NCI-H146 (cell line): ENCODE results near the gene STX1A.
"Not testable (repeated sequence)": the region's sequence is repeated elsewhere in the genome, so short reads cannot be mapped to it uniquely, and the experiment has no call there.

Experiments
- DNase-seq: peaks from one replicate; lab custom pipeline; 2025; lab: John Stamatoyannopoulos, UW

Gene STX1A

DNA sequence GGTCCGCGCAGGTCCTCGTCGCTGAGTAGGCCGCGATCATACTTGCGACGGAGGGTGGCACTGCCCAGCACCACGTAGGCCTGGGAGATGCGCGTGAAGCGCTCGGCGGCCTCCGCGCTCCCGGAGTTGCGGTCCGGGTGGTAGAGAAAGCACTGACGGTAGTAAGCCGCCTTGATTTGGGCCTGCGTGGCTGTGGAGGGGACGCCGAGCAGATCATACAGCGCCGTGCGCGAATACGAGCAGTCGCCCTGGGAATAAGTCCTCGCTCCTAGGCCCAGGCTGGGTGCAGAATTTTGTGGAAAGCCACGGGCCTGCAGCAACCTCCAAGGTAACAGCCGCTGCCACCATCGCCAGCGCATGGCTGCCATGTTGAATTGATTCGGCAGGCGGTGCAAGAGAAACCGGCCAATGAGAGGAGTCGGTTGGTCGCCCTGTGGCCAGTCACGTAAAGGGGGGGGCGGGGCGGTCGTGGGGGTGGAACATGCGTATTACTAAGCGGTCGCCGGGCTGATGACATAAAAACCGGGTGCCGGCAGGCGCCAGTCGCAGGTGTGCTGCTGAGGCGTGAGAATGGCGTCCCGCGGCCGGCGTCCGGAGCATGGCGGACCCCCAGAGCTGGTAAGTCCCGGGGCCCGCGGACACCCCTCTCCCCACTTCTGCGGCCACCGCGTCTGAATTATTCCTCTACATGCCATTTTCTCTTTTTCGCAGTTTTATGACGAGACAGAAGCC is 36.2 kb downstream of the STX1A start, which contains the start of the genes BUD23 and DNAJC30:
BUD23 (plus strand) TSS at position 542 of the 732 bp plus-strand sequence; CDS start at position 571, 29 bp downstream.
DNAJC30 (minus strand) TSS at position 398 of the 732 bp plus-strand sequence; CDS start at position 368, 30 bp downstream.
- DNase-seq: peak; percentile 98

DNA sequence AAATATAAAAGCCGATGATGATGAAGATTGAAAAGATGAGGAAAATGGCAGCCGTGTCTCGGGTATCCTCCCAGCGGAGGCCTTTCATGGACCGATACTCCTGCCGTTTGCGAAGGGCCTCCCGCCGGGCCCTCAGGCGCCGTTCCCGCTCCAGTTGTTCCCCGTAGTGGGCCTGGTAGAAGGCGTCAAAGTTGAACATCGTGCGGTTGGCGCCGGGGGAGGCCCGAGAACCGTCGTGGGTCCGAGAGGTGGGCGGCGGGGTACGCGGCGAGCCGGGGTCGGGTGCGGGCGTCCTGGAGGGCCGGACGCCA is 36.8 kb downstream of the STX1A start:
- no peak for DNase-seq

DNA sequence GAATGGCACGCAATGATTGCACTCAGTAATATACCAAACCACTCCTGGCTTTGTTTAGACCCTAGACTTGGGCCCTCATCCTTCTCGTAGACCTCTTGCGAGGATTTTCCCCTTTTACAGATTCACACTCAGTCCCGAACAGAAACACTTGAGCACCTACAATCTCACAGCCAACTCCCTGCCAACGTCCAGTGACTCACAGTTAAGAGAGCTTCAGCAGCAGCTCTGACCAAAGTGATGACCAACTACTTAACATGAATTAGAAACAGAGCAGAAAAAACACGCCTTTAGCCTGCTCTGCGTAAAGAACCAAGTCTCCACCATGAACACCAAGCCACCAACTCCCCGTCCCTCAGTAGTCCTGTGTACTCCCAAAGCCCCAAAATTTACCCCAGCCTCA is 38.4 kb downstream of the STX1A start:
- no peak for DNase-seq

DNA sequence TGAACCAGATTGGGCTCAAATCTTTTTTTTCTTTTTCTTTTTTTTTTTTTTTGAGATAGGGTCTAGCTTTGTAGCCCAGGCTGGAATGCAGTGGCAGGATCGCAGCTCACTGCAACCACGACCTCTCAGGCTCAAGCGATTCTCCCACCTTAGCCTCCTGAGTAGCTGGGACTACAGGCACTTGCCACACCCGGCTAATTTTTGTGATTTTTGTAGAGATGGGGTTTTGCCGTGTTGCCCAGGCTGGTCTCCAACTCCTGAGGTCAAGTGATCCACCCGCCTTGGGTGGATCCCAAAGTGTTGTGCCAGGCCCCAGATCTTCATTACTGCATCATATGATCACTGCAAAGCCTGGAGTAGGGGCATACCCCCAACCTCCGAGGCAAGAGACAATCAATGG is 39.0 kb downstream of the STX1A start:
- no peak for DNase-seq

DNA sequence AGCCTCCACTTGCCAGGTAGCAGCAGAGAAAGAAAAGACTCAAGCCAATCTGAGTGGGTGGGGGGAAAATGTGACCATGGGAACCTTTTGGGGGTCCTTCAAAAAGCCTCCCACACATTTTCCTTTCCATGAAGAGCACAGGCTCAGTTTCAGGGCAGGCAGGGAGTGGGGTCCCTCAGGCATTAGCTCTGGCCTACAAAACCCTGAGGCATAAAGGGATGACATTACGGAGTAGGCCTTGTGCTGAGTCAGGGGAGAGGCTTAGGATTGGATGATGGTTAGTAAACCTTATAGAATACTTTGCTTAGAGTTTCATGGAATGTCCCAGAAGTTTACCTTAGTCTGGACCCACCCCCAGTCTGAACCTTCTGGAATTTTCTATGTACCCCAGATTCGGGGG is 39.8 kb downstream of the STX1A start:
- DNase-seq: no peak

DNA sequence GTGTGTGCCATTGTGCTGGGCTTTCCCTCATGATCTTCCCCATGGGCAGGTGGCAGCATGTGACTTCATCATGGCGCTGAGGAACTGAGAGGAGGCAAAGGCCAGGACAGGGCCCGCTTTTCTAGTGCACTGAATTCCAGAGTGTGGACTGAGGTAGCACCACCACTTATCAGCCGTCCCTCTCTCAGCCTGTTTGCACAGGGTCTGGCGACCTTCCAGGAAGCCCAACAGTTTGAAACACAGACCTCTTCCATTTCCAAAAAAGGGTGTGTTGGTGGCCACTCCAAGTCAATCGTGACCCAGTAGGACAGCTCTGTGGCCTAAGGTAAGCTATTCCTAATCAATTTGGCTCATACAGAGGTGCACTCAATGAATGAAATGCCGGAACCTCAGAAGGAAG is 40.6 kb downstream of the STX1A start:
- DNase-seq: no peak

DNA sequence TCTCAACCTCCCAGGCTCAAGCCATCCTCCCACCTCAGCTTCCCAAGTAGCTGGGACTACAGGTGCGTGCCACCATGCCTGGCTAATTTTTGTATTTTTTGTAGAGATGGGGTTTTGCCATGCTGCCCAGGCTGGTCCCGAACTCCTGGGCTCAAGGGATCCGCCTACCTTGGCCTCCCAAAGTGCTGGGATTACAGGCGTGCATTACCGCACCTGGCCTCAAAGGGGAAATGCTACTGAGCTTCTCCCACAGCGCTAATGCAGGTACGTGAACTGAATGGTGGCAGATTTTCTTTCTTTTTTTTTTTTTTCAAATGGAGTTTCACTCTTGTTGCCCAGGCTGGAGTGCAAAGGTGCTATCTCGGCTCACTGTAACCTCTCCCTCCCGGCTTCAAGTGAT is 43.4 kb downstream of the STX1A start:
- not testable (repeated sequence) for DNase-seq

DNA sequence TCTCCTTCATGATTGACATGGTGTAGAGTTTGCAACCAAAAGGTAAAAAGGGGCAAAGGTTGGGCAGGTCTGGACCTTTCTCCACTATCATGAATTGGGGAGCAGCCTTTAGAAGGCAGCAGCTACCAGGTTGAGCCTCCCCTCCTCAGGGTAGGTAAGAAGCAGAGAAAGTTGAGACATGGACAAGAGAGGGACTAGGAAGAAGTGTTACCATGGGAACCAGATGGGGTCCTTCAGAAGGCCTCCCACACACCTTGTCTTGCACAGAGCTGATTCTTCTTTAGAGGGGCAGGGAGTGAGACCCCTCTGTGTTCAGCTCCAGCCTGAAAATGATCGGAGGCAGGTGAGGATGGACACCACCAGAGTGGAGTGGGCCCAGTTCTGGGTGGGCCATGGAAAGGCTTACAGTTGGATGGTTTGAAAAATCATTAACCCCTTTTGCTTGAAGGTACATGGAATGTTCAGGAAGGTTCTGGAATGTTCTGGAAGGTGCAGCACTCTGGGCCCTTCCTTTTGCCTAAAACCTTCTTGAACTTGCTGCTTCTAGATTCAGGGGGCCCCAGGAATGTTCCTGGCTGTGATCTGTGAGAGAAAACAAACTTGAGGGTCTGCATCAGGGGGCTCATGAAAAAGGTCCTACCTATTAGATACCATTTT is 44.9 kb downstream of the STX1A start:
- DNase-seq: no peak

DNA sequence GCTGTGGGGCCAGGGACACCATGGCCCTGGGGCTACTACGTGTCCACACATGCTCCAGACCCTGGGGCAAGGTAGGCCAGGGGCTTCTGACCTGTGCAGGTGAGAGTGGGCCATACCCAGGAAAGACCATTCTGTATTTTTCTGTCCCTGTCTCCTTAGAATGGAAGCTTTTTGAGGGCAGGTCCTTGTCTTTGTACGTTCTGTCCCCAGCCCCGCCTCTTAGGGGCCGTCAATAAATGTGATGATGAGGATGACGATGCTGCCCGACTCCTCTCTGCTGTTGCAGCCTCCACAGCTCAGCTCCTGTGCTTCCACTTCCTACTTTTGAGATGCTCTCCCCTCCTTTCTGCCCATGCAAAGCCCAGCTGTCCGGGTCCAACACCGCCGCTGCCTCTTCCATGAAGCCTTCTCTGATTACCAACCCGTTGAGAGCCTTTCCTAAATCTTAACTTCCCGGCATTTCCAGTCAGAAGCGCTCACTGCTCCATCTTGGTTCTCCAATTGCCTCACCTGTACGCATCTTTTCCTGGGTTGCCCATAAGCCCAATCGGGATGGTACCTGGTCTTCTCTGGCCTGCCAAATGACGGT is 47.5 kb downstream of the STX1A start:
- no peak for DNase-seq

DNA sequence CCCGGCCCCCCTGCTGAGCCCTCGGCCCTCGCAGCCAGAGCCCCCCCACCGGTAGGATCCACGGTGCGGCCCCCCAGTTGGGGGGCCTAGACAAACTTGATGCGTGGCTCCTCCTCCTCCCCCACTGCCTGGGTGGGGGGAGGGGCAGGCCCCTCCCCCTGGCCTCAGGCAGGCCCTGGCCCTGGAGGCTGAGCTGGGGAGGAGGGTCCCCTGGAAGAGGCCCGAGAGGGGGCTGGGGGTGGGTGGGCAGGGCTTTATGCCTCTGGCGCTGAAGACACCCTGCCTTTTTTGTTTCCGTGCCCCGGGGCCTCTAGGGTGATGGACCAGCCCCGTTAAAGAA is 48.2 kb downstream of the STX1A start:
- no peak for DNase-seq

DNA sequence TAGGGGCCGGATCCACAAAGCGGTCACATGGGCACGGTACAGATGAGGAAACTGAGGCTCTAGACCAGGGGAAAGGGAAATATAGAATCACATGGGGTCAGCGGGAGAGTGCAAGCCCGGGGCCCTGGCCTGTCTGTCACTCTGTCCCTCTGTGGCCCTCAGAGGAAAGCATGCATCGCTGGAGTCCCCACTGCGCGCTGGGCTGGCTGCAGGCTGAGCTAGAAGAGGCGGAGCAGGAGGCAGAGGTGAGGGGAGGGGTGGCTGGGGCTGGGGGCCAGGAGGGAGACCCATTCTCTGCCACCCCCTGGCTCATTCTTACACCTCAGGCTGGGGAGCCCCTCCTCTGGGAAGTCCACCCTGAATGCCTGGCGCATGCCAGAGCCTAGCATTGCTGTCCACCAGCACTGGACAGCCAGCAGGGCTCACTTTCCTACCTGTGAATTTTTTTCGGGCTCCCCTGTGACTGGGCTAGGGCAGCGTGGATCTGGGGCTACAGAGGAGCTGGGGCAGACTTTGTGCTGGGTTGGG is 49.5 kb downstream of the STX1A start:
- no peak for DNase-seq

DNA sequence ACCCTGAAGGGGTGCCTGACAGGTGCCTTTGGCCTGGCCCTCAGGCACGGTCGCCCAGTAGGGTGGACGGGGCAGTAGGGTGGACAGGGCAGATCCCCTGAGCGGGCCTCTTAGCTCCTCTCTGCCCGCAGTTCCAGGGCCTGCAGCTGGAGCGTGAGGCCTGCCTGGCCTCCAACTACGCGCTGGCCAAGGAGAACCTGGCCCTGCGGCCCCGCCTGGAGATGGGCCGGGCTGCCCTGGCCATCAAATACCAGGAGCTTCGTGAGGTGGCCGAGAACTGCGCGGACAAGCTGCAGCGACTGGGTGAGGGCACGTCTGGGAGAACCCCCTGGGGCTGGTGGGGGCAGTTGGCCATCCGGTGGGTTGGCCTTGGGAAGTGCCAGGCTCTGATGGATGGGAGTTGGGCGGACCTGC is 50.2 kb downstream of the STX1A start:
- DNase-seq: no peak

DNA sequence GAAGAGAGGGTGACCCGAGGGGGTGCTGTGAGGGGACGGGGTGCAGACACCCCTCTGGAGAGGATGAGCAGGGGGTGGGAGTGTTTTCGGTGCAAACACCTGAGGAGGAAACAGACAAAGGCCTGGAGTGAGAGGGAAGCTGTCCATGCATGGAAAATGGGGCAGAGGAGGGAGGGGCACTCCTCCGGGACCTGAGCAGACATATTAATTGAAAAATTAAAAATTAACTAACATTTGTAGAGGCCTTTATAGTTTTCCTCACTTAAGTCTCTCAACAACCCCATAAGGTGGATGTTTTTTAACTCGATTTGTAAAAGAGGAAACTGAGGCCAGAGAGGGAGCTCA is 50.6 kb downstream of the STX1A start:
- no peak for DNase-seq

DNA sequence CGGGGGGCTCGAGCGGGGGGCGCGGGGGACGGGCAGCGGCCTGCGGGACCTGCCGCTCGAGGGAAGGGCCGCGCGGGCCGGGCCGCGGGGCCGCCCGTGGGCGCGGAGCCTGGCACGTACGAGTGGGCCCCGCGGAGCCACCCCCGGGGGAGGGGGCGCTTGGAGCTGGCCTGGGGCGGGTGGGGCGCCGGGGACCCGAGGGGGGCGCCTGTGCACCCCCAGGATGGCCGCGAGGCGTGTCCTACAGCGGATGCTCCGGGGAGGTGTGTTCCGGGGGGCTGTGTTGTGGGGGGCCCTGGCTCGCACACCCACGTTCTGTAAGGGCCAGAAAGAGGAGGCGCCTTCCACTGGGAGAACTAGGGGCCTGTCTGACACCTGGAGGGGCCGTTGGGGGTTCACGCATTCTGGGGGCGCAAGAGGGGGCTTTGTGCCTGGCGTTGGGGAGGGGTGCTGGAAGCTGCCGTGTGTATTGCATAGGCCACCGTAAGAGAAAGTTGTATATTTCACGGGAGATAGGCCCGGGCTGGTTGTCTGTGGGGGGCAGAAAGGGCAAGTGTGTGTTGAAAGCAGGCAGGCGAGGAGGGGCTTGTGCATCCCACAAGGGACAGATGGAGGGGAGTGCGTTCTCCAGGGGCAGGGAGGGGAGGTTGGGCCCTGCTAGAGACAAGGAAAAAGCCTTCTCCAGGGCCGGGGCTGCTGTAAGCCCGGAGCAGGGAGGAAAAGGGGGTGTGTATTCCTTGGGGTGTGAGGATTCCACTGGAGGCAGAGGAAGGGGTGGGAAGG is 51.2 kb downstream of the STX1A start:
- DNase-seq: peak; percentile 18

DNA sequence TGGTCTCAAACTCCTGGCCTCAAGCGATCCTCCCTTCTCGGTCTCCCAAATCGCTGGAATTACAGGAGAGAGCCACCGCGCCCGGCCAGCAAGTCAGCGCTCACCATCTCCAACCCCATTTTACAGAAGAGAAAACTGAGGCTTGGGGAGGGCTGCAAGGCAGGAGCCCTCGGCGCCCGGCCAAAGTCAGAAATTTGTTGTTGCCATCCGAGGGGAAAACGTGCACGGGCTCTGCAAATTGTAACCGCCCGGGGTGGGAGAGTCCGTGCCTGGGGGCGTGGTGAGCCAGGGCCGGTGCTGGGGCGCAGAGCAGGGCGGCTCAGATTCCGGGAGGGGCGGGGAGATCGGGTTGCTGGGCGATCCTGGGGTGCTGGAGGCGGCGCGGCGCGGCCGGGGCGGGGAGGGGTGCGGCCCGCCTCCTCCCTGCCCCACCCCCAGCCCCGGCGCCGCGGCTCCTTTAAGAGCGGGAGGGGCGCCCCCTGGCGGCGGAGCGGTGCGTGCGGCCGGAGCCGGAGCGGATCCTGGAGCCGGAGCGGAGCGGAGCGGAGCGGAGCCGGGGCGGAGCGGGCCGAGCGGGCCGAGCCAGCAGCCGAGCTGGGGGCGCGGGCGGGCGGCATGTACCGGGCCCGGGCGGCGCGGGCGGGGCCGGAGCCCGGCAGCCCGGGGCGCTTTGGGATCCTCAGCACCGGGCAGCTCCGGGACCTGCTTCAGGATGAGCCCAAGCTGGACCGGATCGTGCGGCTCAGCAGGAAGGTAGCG is 51.9 kb downstream of the STX1A start, which contains the start of gene VPS37D:
VPS37D (plus strand) TSS at position 488 of the 759 bp plus-strand sequence; CDS start at position 616, 128 bp downstream.
- DNase-seq: peak; percentile 87

DNA sequence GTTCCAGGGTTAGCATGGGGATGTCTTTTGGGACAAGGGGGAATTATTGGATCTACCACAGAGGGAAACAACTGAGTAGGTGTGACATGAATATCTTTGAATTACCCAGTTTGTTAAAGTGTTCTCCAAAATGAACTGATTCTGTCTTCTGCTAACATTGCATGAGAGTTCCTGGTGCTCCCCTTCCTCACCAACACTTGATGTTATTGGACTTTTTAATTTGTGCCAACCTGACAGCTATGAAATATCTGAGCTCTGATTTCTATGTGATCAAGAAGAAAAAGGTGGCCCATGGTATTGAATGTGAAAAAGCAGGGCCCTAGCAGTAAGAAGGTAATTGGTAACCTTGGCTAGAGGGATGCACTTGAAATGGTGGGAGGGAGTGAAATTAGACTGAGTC is 56.4 kb downstream of the STX1A start:
- DNase-seq: no peak

DNA sequence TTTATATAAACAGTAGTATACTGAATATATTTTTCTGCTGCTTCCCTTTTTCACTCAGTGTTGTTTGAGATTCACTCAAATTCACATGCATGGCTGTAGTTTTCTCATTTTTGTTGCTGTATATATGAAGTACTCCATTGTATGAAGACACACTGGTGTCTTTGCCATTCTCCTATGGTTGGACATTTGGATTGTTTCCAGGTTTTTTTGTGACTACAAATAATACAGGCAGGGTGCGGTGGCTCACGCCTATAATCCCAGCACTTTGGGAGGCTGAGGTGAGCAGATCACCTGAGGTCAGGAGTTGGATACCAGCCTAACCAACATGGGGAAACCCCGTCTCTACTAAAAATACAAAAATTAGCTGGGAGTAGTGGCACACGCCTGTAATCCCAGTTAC is 58.9 kb downstream of the STX1A start:
- not testable (repeated sequence) for DNase-seq

DNA sequence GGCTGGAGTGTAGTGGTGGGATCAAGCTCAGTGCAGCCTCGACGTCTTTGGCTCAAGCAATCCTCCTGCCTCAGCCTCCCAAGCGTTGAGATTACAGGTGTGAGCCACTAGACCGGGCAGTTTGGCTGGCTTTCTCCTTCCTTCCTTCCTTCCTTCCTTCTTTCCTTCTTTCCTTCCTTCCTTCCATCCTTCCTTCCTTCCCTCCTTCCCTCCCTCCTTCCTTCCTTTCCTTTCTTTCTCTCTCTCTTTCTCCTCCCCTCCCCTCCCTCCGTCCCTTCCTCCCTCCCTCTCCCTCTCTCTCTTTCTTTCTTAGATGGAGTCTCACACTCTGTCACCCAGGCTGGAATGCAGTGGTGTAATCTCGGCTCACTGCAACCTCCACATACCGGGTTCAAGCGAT is 59.5 kb downstream of the STX1A start:
- no peak for DNase-seq

DNA sequence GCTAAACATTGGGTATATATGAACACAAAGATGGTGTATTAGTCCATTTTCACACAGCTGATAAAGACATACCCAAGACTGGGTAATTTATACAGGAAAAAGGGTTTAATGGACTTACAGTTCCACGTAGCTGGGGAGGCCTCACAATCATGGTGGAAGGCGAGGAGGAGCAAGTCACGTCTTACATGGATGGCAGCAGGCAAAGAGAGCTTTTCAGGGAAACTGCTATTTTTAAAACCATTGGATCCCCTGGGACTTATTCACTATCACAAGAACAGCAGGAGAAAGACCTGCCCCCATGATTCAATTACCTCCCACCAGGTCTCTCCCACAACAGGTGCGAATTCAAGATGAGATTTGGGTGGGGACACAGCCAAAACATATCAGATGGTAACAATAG is 64.2 kb downstream of the STX1A start:
- DNase-seq: not testable (repeated sequence)

DNA sequence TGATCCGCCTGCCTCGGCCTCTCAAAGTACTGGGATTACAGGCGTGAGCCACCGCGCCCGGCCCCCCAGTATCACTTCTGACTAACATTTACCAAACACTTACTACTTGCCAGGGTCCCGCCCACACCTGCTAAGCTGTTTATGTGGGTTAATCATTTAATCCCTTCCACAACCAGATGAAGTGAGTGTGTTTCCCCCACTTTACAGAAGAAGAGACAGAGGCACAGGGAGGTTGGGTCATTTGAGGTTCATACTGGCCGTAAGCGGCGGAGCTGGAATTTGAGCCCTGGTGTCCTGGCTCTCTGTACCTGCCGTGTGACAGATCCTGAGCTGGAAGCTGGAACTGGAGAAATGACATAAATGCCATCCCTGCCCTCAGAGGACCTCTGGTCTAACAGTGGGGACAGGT is 66.9 kb downstream of the STX1A start:
- DNase-seq: no peak

DNA sequence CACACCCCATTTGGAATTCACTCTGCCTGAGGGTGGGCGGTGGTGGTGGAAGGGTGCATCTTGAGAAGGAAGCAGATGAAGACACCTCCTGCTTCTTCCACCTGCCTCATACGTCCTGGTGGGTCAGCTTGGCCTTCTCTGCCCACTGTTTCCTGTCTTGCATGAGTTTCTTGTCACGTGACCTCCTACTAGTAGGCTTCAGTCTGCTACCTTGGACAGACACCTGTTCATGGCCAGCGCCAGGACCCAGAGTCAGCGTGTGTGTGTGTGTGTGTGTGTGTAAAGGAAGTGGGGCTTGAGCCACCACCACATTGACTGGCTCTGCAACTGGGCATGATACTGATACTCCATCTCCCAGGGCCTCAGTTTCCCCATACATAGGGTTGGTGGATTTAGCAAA is 68.9 kb downstream of the STX1A start:
- no peak for DNase-seq

DNA sequence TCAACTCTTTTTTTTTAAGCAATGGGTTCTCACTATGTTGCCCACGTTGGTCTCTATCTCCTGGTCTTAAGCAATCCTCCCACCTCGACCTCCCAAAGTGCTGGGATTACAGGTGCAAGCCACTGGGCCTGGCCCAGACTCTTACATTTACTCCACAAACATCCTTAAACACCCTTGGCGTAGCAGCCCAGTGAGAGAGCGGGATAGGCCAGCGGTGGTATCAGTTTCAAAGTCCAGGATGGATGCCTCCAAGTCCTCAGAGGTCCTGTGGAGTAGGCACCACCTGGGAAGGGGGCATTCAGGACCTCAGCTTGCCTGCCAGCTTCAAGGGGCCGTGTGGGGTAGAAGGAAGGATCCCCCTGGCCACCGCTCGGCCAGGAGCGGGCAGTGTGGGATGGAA is 69.9 kb downstream of the STX1A start:
- no peak for DNase-seq
